Progenitor cell of endocrine pancreas (in vitro differentiated cells): ENCODE results near the gene OLIG1. TPM values are rescaled to one million over a fixed set of nuclear protein-coding genes. Genes with fewer than 3 reads are reported as not detected.

Experiments
- DNase-seq: peaks from one replicate; pipeline ENCODE4 v3.0.0; 2021; ENCODE audit warnings: low spot score; ENCODE audit not compliant: unreplicated experiment
- H3K27ac Mint-ChIP-seq: 2 replicates; pipeline ENCODE4 v1.8.0; 2021; ENCODE audit warnings: mild to moderate bottlenecking, moderate library complexity, mixed read lengths
- H3K27me3 Mint-ChIP-seq: 2 replicates; pipeline ENCODE4 v1.8.0; 2021; ENCODE audit warnings: mixed read lengths
- H3K36me3 Mint-ChIP-seq: 2 replicates; pipeline ENCODE4 v1.8.0; 2022; ENCODE audit warnings: mixed read lengths; ENCODE audit not compliant: insufficient read depth
- H3K4me1 Mint-ChIP-seq: 2 replicates; pipeline ENCODE4 v1.8.0; 2021; ENCODE audit warnings: low read depth, mixed read lengths
- H3K4me3 Mint-ChIP-seq: 2 replicates; pipeline ENCODE4 v1.8.0; 2021; ENCODE audit warnings: low read depth, mild to moderate bottlenecking, moderate library complexity, mixed read lengths
- H3K9me3 Mint-ChIP-seq: 2 replicates; pipeline ENCODE4 v1.8.0; 2021; ENCODE audit warnings: low read depth, mixed read lengths
- total RNA-seq: library from RNA; stranded (reverse); gene quantifications from 2 replicates; pipeline ENCODE4 v1.2.1, GENCODE V29; 2021
- TF ChIP-seq, protein P1 (sequence below): fragments of 200-600 bp; sonication (generic); IDR thresholded peaks from one replicate; pipeline ENCODE4 v1.5.0; 2021; ENCODE audit warnings: antibody characterized with exemption, mild to moderate bottlenecking; ENCODE audit not compliant: unreplicated experiment

OLIG1 gene
- total RNA-seq, 1 donor from 2014 or later, result 0.38 TPM

- H3K27ac Mint-ChIP-seq, result no peak overlapping the region
- H3K4me1 Mint-ChIP-seq, result peaks cover 2% of the 10 kb centered on the region
- H3K4me3 Mint-ChIP-seq, result no peak overlapping the region
- H3K36me3 Mint-ChIP-seq, result no peaks in the 10 kb centered on the region
- TF ChIP-seq, protein P1, sequence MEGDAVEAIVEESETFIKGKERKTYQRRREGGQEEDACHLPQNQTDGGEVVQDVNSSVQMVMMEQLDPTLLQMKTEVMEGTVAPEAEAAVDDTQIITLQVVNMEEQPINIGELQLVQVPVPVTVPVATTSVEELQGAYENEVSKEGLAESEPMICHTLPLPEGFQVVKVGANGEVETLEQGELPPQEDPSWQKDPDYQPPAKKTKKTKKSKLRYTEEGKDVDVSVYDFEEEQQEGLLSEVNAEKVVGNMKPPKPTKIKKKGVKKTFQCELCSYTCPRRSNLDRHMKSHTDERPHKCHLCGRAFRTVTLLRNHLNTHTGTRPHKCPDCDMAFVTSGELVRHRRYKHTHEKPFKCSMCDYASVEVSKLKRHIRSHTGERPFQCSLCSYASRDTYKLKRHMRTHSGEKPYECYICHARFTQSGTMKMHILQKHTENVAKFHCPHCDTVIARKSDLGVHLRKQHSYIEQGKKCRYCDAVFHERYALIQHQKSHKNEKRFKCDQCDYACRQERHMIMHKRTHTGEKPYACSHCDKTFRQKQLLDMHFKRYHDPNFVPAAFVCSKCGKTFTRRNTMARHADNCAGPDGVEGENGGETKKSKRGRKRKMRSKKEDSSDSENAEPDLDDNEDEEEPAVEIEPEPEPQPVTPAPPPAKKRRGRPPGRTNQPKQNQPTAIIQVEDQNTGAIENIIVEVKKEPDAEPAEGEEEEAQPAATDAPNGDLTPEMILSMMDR, result no peak
- no peak for DNase-seq
- no peaks in the 10 kb centered on the region for H3K9me3 Mint-ChIP-seq
- H3K27me3 Mint-ChIP-seq, result peaks cover 34% of the 10 kb centered on the region
These were observed 10.4 kb downstream of the OLIG1 start for GRCh38 chr21:33080376-33080775.

GRCh38 chr21:33080776-33081175 is 10.8 kb downstream of the OLIG1 start:
- TF ChIP-seq, protein P1, result no peak
- H3K4me1 Mint-ChIP-seq, result peaks cover under 1% of the 10 kb centered on the region
- no peaks in the 10 kb centered on the region for H3K9me3 Mint-ChIP-seq
- H3K27ac Mint-ChIP-seq, result no peak overlapping the region
- H3K4me3 Mint-ChIP-seq, result no peak overlapping the region
- peaks cover 30% of the 10 kb centered on the region for H3K27me3 Mint-ChIP-seq
- DNase-seq, result no peak
- no peaks in the 10 kb centered on the region for H3K36me3 Mint-ChIP-seq

DNA sequence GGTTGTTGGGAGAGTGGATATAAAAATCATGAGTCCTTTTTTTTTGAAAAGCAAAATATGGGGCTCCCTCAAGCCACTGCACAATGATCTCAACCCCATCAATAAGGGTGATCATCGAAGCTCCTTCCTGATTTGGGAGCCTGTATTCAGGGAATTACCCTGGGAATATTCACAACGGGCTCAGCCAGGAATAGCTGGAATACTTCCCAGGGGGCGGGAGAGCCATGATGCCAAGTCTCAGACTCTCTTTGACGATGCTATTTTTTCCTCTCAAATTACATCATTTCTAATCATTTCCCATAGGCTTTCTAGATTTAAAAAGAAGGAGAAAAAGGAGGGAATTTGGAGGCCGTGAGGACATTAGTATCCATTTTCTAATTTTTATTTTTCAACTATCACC is 18.4 kb downstream of the OLIG1 start:
- Mint-ChIP-seq H3K4me3 (no peak overlapping the region), H3K9me3 (no peaks in the 10 kb centered on the region), H3K36me3 (no peaks in the 10 kb centered on the region), H3K4me1 (no peaks in the 10 kb centered on the region), H3K27me3 (peaks cover 14% of the 10 kb centered on the region), H3K27ac (no peak overlapping the region)
- DNase-seq, result no peak
- TF ChIP-seq, protein P1, result no peak

DNA sequence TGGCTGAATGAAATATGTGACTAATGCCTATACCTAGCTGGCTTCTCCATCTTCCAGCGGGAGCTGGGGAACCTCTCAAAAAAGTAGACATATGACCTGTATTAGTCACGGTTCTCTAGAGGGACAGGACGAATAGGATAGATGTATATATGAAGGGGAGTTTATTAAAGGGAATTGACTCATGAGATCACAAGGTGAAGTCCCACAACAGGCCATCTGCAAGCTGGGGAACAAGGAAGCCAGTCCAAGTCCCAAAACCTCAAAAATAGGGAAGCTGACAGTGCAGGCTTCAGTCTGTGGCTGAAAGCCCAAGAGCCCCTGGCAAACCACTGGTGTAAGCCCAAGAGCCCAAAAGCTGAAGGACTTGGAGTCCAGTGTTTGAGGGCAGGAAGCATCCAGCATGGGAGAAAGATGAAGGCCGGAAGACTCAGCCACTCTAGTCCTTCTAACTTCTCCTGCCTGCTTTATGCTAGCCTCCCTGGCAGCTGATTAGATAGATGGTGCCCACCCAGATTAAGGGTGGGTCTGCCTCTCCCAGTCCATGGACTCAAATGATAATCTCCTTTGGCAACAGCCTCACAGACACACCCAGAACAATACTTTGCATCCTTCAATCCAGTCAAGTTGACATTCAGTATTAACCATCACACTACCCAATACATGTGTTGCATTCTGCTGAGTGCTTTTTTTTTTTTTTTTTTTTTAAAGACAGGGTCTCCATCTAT is 19.6 kb downstream of the OLIG1 start:
- H3K27me3 Mint-ChIP-seq, result peaks cover 14% of the 10 kb centered on the region
- H3K4me3 Mint-ChIP-seq, result no peak overlapping the region
- H3K4me1 Mint-ChIP-seq, result no peaks in the 10 kb centered on the region
- TF ChIP-seq, protein P1, result no peak
- no peak overlapping the region for H3K27ac Mint-ChIP-seq
- no peaks in the 10 kb centered on the region for H3K9me3 Mint-ChIP-seq
- DNase-seq, result no peak
- H3K36me3 Mint-ChIP-seq, result no peaks in the 10 kb centered on the region

GRCh38 chr21:33096426-33096825 is 26.5 kb downstream of the OLIG1 start:
- H3K4me1 Mint-ChIP-seq, result no peaks in the 10 kb centered on the region
- H3K9me3 Mint-ChIP-seq, result no peaks in the 10 kb centered on the region
- no peak for DNase-seq
- H3K27me3 Mint-ChIP-seq, result peaks cover 3% of the 10 kb centered on the region
- no peak overlapping the region for H3K27ac Mint-ChIP-seq
- no peaks in the 10 kb centered on the region for H3K36me3 Mint-ChIP-seq
- TF ChIP-seq, protein P1, result no peak
- no peak overlapping the region for H3K4me3 Mint-ChIP-seq
